Chondrocyte (in vitro differentiated cells): ENCODE data around the gene GLIPR1L2. TPM values are rescaled to one million over a fixed set of nuclear protein-coding genes. Genes with fewer than 3 reads are reported as not detected.

Experiments used
- DNase-seq: peaks from one replicate; pipeline ENCODE4 v3.0.0; 2021; ENCODE audit warnings: mixed read lengths, low spot score
- H3K27ac Mint-ChIP-seq: one replicate; pipeline ENCODE4 v1.8.0; 2021; ENCODE audit warnings: mild to moderate bottlenecking, moderate library complexity, mixed read lengths; ENCODE audit not compliant: unreplicated experiment
- H3K27me3 Mint-ChIP-seq: 2 replicates; pipeline ENCODE4 v1.8.0; 2021; ENCODE audit warnings: low read depth, mixed read lengths
- H3K36me3 Mint-ChIP-seq: 2 replicates; pipeline ENCODE4 v1.8.0; 2021; ENCODE audit warnings: low read depth, mixed read lengths
- H3K4me1 Mint-ChIP-seq: 2 replicates; pipeline ENCODE4 v1.8.0; 2021; ENCODE audit warnings: low read depth, mild to moderate bottlenecking, mixed read lengths
- H3K4me3 Mint-ChIP-seq: one replicate; pipeline ENCODE4 v1.8.0; 2021; ENCODE audit warnings: mild to moderate bottlenecking, moderate library complexity, mixed read lengths; ENCODE audit not compliant: unreplicated experiment
- H3K9me3 Mint-ChIP-seq: 2 replicates; pipeline ENCODE4 v1.8.0; 2021; ENCODE audit warnings: low read depth, mixed read lengths
- total RNA-seq: library from RNA; stranded (reverse); gene quantifications from 3 replicates; pipeline ENCODE4 v1.2.1, GENCODE V29; 2021
- TF ChIP-seq, protein P1 (sequence below): fragments of 200-600 bp; sonication (generic); IDR thresholded peaks from 2 replicates; pipeline ENCODE4 v1.5.0; 2021; ENCODE audit warnings: antibody characterized with exemption, mild to moderate bottlenecking, moderate library complexity

The GLIPR1L2 gene
- total RNA-seq, 1 donor from 2014 or later = 0.65 TPM

GRCh38 chr12:75481774-75482173 lies 90.9 kb downstream of the GLIPR1L2 start:
- no peaks in the 10 kb centered on the region for H3K9me3 Mint-ChIP-seq
- no peak for DNase-seq
- peaks cover 8% of the 10 kb centered on the region for H3K36me3 Mint-ChIP-seq
- TF ChIP-seq, protein P1, sequence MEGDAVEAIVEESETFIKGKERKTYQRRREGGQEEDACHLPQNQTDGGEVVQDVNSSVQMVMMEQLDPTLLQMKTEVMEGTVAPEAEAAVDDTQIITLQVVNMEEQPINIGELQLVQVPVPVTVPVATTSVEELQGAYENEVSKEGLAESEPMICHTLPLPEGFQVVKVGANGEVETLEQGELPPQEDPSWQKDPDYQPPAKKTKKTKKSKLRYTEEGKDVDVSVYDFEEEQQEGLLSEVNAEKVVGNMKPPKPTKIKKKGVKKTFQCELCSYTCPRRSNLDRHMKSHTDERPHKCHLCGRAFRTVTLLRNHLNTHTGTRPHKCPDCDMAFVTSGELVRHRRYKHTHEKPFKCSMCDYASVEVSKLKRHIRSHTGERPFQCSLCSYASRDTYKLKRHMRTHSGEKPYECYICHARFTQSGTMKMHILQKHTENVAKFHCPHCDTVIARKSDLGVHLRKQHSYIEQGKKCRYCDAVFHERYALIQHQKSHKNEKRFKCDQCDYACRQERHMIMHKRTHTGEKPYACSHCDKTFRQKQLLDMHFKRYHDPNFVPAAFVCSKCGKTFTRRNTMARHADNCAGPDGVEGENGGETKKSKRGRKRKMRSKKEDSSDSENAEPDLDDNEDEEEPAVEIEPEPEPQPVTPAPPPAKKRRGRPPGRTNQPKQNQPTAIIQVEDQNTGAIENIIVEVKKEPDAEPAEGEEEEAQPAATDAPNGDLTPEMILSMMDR = no peak
- H3K27ac Mint-ChIP-seq = peak overlapping the region; percentile 98
- H3K27me3 Mint-ChIP-seq = no peaks in the 10 kb centered on the region
- peak overlapping the region; percentile 92 for H3K4me3 Mint-ChIP-seq
- H3K4me1 Mint-ChIP-seq = peaks cover 63% of the 10 kb centered on the region

Other genes with a start within 250 kb of the GLIPR1L2 start
- gene KCNC2, start 181.2 kb upstream of the GLIPR1L2 start, total RNA-seq = not detected in 3 replicates
- 2.1 to 7.6 TPM (median 2.4 TPM) in 3 replicates for gene CAPS2, start 60.8 kb upstream of the GLIPR1L2 start, total RNA-seq
- not detected in 3 replicates for gene GLIPR1L1, start 56.4 kb upstream of the GLIPR1L2 start, total RNA-seq
- 71.3 to 123 TPM (median 119 TPM) in 3 replicates for gene GLIPR1, start 89.7 kb downstream of the GLIPR1L2 start, total RNA-seq
- 33.0 to 46.4 TPM (median 37.5 TPM) in 3 replicates for gene KRR1, start 120.5 kb downstream of the GLIPR1L2 start, total RNA-seq